HG03159 (cell line): ENCODE measurements around the gene HELB.

Experiments
- ATAC-seq: cut with Tn5 transposase; IDR thresholded peaks from one replicate; pipeline ENCODE4 v1.9.1; 2021; ENCODE audit warnings: mild to moderate bottlenecking, moderate library complexity; ENCODE audit not compliant: unreplicated experiment

HELB gene

GRCh38 chr12:66302827-66303169 is 505 bp downstream of the HELB start:
- no peak for ATAC-seq

- ATAC-seq: peak; percentile 65
These were observed 1.1 kb downstream of the HELB start for GRCh38 chr12:66303316-66303804.

- no peak for ATAC-seq
These were observed 2.1 kb downstream of the HELB start for GRCh38 chr12:66304296-66304900.

DNA sequence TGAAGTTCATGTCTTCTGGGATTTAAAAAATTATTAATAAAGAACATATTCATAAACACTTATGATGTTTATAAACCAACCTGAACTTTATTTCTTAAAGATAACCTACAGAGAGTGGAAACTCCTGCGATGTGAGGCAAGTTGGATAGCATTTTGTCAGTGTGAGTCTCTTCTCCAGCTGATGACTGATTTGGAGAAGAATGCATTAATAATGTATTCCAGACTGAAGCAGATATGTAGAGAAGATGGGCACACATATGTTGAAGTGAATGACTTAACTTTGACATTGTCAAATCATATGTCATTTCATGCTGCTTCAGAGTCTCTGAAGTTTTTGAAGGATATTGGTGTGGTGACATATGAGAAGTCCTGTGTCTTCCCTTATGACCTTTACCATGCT is 7.3 kb downstream of the HELB start:
- ATAC-seq: no peak

DNA sequence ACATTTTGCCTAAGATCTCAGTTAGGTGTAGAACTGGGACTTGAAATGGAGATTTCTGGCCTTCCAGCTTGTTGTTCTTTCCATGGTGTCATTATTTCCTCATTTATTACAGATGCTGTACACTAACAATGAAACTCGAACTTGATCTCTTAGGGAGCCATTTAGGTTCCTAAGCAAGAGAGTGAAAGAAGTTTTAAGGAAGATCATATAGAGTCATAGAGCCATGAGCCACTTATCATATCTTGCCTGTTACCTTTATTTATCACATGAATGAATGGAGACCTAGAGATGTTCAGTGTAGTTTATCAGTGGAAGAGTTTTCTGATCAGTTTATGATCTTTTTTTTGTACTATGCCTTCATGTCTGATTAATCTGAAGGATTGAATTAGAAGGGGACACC is 9.9 kb downstream of the HELB start:
- no peak for ATAC-seq

GRCh38 chr12:66314278-66314677 is 12.0 kb downstream of the HELB start:
- no peak for ATAC-seq

GRCh38 chr12:66319266-66319954 is 17.1 kb downstream of the HELB start:
- ATAC-seq: peak; percentile 60

DNA sequence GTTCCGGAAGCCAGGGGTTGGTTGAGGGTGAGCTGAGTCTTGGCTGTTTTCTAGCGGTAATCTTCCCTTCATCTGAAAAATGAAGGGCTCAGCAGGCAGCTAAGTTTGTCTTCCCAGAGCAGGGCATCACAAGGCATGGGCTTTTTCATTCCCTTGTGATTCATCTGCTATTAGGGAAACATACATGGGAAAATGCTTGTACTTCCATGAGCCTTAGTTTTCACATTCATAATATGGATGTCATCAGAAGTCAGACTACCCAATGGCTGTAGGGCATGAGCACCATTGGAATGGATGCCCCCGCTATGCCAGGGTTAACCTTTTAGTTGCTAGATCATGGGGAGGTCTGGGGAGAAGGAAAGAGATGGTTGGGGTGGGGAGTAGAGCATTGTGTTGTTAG is 18.7 kb downstream of the HELB start:
- ATAC-seq: no peak

DNA sequence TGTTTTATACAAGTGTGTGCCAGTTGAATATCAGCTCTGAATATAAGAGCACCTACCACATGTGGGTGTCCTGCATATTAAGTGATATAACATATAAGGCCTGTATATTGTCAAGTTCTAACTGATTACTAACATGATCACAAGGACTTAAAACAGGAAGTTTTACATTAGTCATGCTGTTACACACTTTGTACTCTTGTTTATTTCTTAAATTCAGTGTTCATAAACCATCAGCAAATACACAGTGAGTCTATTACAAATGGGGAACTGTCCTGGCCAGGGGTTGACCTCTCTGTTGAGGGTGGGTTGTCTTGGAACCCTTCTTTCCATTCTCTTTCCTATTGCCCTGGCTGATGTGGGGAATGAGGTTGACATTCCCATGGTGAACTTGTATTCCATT is 19.1 kb downstream of the HELB start:
- no peak for ATAC-seq

- ATAC-seq: no peak
These were observed 20.7 kb downstream of the HELB start for GRCh38 chr12:66323017-66323416.

DNA sequence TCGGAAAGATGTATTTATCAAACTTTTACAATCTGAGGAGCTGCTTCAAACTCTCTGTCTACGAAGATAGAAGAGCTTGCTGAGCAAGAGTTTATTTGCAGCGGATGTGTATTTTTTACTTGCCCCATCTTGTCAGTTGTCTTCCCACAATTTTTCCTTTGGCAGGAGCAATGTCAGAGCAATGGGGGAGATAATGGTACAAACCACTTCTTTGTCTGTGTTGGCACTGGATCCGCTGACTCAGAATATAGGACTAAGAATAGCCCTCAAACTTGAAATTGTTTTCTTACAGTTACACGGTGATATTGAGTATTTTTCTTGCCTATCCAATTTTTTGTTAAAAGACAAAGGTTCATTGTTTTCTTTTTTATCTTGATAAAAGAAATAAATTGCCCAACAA is 27.6 kb downstream of the HELB start:
- ATAC-seq: no peak

- no peak for ATAC-seq
These were observed 28.7 kb downstream of the HELB start for GRCh38 chr12:66331016-66331415.

DNA sequence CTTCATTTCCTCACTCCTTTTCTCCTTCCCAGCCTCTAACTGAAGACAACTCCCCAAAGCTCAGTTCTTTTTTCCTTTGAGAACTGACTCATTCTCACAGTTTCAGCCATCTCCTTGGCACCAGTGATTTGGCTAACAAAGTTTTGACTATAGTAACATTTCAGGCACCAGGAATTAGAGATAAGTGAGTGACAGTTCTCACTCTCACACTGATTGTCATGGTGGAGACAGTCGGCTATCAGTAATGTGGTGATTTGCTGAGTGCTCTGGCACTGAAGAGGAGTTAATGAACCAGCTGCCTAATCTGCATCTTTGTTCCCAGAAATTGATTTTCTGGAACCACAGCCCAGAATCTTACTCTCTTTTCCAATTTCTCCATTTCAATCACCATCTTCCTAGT is 29.5 kb downstream of the HELB start:
- no peak for ATAC-seq

DNA sequence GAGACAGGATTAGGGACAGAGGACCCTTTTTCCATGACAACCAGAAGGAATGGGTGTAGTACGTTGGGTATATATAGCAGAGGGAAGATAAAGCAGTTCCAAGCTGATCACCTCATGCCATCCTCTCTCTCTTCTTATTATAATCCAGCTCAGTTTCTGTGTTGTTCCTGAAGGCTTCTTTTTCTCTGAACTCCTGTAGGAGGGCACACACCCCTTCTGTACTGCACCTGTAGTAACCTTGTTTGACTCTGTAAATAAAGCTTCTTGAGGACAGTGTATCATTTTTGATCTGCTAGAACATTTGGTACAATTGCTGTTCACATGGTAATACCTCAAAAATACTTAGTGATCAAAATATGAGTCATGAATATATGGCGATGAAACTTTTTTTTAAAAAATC is 33.5 kb downstream of the HELB start:
- ATAC-seq: no peak

DNA sequence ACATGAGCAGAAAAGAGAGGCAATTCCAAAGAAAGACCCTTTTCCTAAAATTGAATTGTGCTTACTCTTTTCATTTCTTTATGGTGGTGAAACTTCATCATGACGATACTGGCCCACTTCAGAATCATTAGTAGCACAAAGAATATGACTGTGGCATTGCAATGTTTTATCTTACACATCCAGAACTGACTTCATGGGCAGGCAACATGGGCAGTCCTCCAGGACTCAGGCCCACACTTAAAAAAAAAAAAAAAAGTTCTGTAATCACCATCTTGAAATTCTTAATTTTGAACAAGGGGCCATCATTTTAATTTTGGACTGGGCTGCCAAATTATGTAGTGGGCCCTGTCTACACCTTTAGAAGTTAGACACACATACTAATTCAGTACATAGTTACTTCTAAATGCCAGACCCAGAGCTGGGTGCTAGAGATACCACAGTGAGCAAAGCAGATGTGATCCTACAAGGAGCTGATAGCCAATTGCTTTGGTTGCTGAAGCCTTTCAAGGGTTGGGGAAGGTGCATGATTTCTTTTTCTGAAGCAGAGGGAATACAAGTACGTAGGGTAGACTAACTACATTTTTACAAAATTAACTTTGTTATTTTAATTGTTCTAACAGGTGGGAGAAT is 35.2 kb downstream of the HELB start:
- ATAC-seq: no peak

- no peak for ATAC-seq
These were observed 37.8 kb downstream of the HELB start for GRCh38 chr12:66340131-66340530.

GRCh38 chr12:66341126-66341525 is 38.8 kb downstream of the HELB start:
- no peak for ATAC-seq

GRCh38 chr12:66345212-66345611 is 42.9 kb downstream of the HELB start:
- ATAC-seq: no peak

DNA sequence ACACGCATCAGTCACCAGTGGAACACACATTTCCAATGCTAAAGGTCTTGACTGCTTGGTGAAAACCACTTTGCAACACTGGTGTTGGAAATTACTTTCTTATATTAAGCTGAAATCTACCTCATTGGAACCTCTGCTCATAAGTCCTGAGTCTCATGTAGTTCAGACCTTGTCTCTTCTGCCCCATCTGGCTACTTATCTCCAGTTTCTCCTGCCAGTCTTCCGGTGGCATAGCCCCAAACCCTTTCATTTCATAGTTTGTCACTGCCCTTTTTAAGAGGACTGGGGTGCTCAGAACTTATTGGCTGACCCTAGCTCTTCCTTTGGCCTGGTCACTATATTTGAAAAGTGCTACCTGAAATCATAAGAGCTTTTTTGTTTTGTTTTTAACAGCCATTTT is 43.7 kb downstream of the HELB start:
- no peak for ATAC-seq

- no peak for ATAC-seq
These were observed 49.0 kb downstream of the HELB start for GRCh38 chr12:66351301-66351700.

- no peak for ATAC-seq
These were observed 49.9 kb downstream of the HELB start for GRCh38 chr12:66352197-66352596.

GRCh38 chr12:66352899-66353298 is 50.6 kb downstream of the HELB start:
- no peak for ATAC-seq
